Right lobe of liver (tissue), 6 donors: ENCODE measurements around the gene F2R. TPM values are rescaled to one million over a fixed set of nuclear protein-coding genes. Genes with fewer than 3 reads are reported as not detected.
"Not testable (repeated sequence)": the region's sequence is repeated elsewhere in the genome, so short reads cannot be mapped to it uniquely, and the experiment has no call there.

Experiments
- ATAC-seq, 4 donors: fragments of 200-7000 bp; cut with Tn5 transposase; one replicate each; pipeline ENCODE4 v1.9.1; 2020; ENCODE audit warnings: mild to moderate bottlenecking in 4 of 4, moderate library complexity in 4 of 4
- DNase-seq, 3 donors: peaks; one replicate each; pipeline ENCODE4 v3.0.0-alpha.2; 2020
- H3K27ac ChIP-seq, 3 donors: fragments of 200-600 bp; one replicate each; pipeline ENCODE4 v1.8.0; 2022
- H3K27me3 ChIP-seq, 2 donors: fragments of 200-600 bp; one replicate each; pipeline ENCODE4 v1.8.0; 2022
- H3K36me3 ChIP-seq, 4 donors: fragments of 200-600 bp; sonication (generic) in 1 of 4; one replicate each; pipeline versions ENCODE4 v1.5.1 to v1.8.0; 2017 to 2022; ENCODE audit warnings: control low read depth in 1 of 4
- H3K4me1 ChIP-seq, 4 donors: fragments of 200-600 bp; sonication (generic) in 1 of 4; one replicate each; pipeline versions ENCODE4 v1.5.1 to v1.8.0; 2017 to 2022; ENCODE audit warnings: control low read depth in 1 of 4
- H3K4me3 ChIP-seq, 3 donors: fragments of 200-600 bp; one replicate each; pipeline ENCODE4 v1.8.0; 2022
- H3K9me3 ChIP-seq, 4 donors: fragments of 200-600 bp; sonication (generic) in 1 of 4; one replicate each; pipeline versions ENCODE4 v1.5.1 to v1.8.0; 2017 to 2022; ENCODE audit warnings: control low read depth in 1 of 4
- CTCF ChIP-seq, 4 donors: fragments of 200-600 bp in 3 of 4; fragments of 450-650 bp in 1 of 4; IDR thresholded peaks; one replicate each; pipeline versions ENCODE4 v1.5.1 to v1.8.0; 2016 to 2022; ENCODE audit warnings: antibody characterized with exemption in 4 of 4, mild to moderate bottlenecking in 2 of 4
- POLR2A ChIP-seq: fragments of 450-650 bp; IDR thresholded peaks from one replicate; pipeline ENCODE4 v1.6.1; 2017; ENCODE audit warnings: antibody characterized with exemption, mild to moderate bottlenecking
- WGBS: methylation state at CpG from one replicate; pipeline ENCODE4 v1.1.6; 2018; ENCODE audit warnings: low coverage, low lambda C conversion rate; ENCODE audit not compliant: insufficient coverage; ENCODE audit errors: missing lambda C conversion rate; 5-methylcytosine and 5-hydroxymethylcytosine counted together
- intact Hi-C, 2 donors: fragments of 100-400 bp; cut with DNase I; formaldehyde crosslinking; loops; one replicate each; pipeline versions ENCODE4 v1.11.2 to v1.14.1; 2022
- total RNA-seq, 6 experiments: library from RNA; depleted of rRNA in 2 of 6; stranded (reverse); fragments of >200 nt in 2 of 6; fragmentation: NEBNext Ultra II Directional in 3 of 6; extraction: Animal tissue kit (Norgen Biotek cat#: 25700) in 3 of 6; gene quantifications; one replicate each; pipeline versions ENCODE4 v1.1.0 to v1.2.4, GENCODE V29; 2016 to 2023
- donor health status: DM: no; HTN: yes; CAD: no.
- donor health status: DM: no; HTN: no; CAD: no.
- donor health status: DM: no; HTN: no; CAD: no.
- donor health status: DM: no; HTN: yes; CAD: no.
- donor health status: DM: no; HTN: yes; CAD: no.

Gene F2R
- total RNA-seq, 6 experiments from 2014 or later = 3.5 to 18.4 (median 11.4) TPM

GRCh38 chr5:76677849-76678472 is 38.0 kb upstream of the F2R start:
- Histone ChIP-seq H3K4me3 (no peak overlapping the region), H3K27ac (no peak overlapping the region), H3K4me1 (peaks cover 0 to 4% (median 0%) of the 10 kb centered on the region in 4 donors), H3K27me3 (no peaks in the 10 kb centered on the region), H3K36me3 (peaks cover 0 to 42% (median 11%) of the 10 kb centered on the region in 4 donors), H3K9me3 (no peaks in the 10 kb centered on the region)
- no peak for ATAC-seq
- no peak for TF ChIP-seq POLR2A
- no peak for TF ChIP-seq CTCF (IDR thresholded peaks at IDR 0.05)
- 94% methylated on average over 8 of the region's 8 CpGs for WGBS
- no peak for DNase-seq
- intact Hi-C loops = no loop called here

GRCh38 chr5:76679231-76679630 is 36.7 kb upstream of the F2R start:
- Histone ChIP-seq H3K4me1 (peaks cover 0 to 13% (median 4%) of the 10 kb centered on the region in 4 donors), H3K27me3 (no peaks in the 10 kb centered on the region), H3K4me3 (no peak overlapping the region), H3K9me3 (no peaks in the 10 kb centered on the region), H3K36me3 (peaks cover 0 to 30% (median 7%) of the 10 kb centered on the region in 4 donors), H3K27ac (peak overlapping the region in 2 of 3 donors; percentile 6 to 28)
- WGBS = 58% methylated on average over 3 of the region's 3 CpGs
- DNase-seq (no peak), ATAC-seq (peak; percentile 40 to 82 (median 60))
- intact Hi-C loops = no loop called here
- TF ChIP-seq CTCF (IDR thresholded peaks at IDR 0.05) (no peak), POLR2A (no peak)

GRCh38 chr5:76680826-76681225 is 35.1 kb upstream of the F2R start:
- ATAC-seq, H3K4me1 ChIP-seq, DNase-seq, H3K27ac ChIP-seq, H3K27me3 ChIP-seq, intact Hi-C loops, H3K4me3 ChIP-seq, H3K9me3 ChIP-seq: not testable (repeated sequence)
- 94% methylated on average over 4 of the region's 4 CpGs for WGBS
- peaks cover 0 to 21% (median 7%) of the 10 kb centered on the region in 4 donors for H3K36me3 ChIP-seq

GRCh38 chr5:76681287-76681686 is 34.6 kb upstream of the F2R start:
- Histone ChIP-seq H3K27ac (no peak overlapping the region), H3K4me1 (peaks cover 0 to 9% (median 4%) of the 10 kb centered on the region in 4 donors), H3K9me3 (no peaks in the 10 kb centered on the region), H3K36me3 (peaks cover 0 to 19% (median 7%) of the 10 kb centered on the region in 4 donors), H3K4me3 (no peak overlapping the region), H3K27me3 (no peaks in the 10 kb centered on the region)
- intact Hi-C loops = no loop called here
- ATAC-seq = no peak
- no peak for DNase-seq
- WGBS = 62% methylated on average over 4 of the region's 4 CpGs
- no peak for TF ChIP-seq CTCF (IDR thresholded peaks at IDR 0.05)
- no peak for TF ChIP-seq POLR2A

GRCh38 chr5:76682387-76682786 is 33.5 kb upstream of the F2R start:
- H3K4me3 ChIP-seq = no peak overlapping the region
- peaks cover 0 to 16% (median under 1%) of the 10 kb centered on the region in 4 donors for H3K36me3 ChIP-seq
- 52% methylated on average over 2 of the region's 2 CpGs for WGBS
- H3K27ac ChIP-seq = no peak overlapping the region
- H3K9me3 ChIP-seq = no peaks in the 10 kb centered on the region
- DNase-seq = no peak
- TF ChIP-seq POLR2A = no peak
- TF ChIP-seq CTCF (IDR thresholded peaks at IDR 0.05) = no peak
- H3K27me3 ChIP-seq = no peaks in the 10 kb centered on the region
- intact Hi-C loops = no loop called here
- ATAC-seq = peak in 2 of 4 donors; percentile 8 to 24
- peaks cover 0 to 9% (median 4%) of the 10 kb centered on the region in 4 donors for H3K4me1 ChIP-seq
